CD4-positive, alpha-beta T cell (primary cell): ENCODE results near the gene COA1. TPM values are rescaled to one million over a fixed set of nuclear protein-coding genes. Genes with fewer than 3 reads are reported as not detected.

Experiments
- ATAC-seq: fragments of 200-7000 bp; cut with Tn5 transposase; one replicate; pipeline ENCODE4 v1.10.0; 2022; ENCODE audit warnings: mild to moderate bottlenecking; ENCODE audit not compliant: poor library complexity
- CTCF ChIA-PET: fragments of 350-600 bp; sonication (Branson Sonifier 250); formaldehyde crosslinking; loops from one replicate; lab custom pipeline; 2021; ENCODE audit warnings: antibody characterized with exemption, inconsistent platforms; lab: Charles Lee
- POLR2A ChIA-PET: fragments of 350-600 bp; sonication (Branson Sonifier 250); formaldehyde crosslinking; loops from one replicate; lab custom pipeline; 2021; ENCODE audit warnings: antibody characterized with exemption, inconsistent platforms; lab: Charles Lee
- DNase-seq, 14 experiments: peaks; one replicate each; pipeline ENCODE4 v3.0.0-alpha.2; 2013 to 2020; ENCODE audit warnings: mixed read lengths in 2 of 14
- H3K27ac ChIP-seq, 2 donors: one replicate each; pipeline versions ENCODE4 v1.5.1 to v1.7.0; 2013; ENCODE audit warnings: low read length in 2 of 2, low read depth in 1 of 2, mild to moderate bottlenecking in 1 of 2
- H3K27me3 ChIP-seq, 2 experiments: 1 replicate in 1 of 2; 2 replicates in 1 of 2; pipeline versions ENCODE4 v1.6.1 to v1.7.0; 2013; ENCODE audit warnings: low read length in 2 of 2, control low read depth in 1 of 2, mild to moderate bottlenecking in 1 of 2, moderate library complexity in 1 of 2; ENCODE audit not compliant: insufficient read depth in 2 of 2, control insufficient read depth in 1 of 2
- H3K36me3 ChIP-seq: one replicate; pipeline ENCODE4 v1.6.1; 2013; ENCODE audit warnings: low read length, control low read depth; ENCODE audit not compliant: insufficient read depth
- H3K4me1 ChIP-seq: one replicate; pipeline ENCODE4 v1.6.1; 2013; ENCODE audit warnings: low read length, control low read depth; ENCODE audit not compliant: insufficient read depth
- H3K4me3 ChIP-seq: one replicate; pipeline ENCODE4 v1.5.1; 2013; ENCODE audit warnings: mild to moderate bottlenecking, low read length, moderate library complexity
- H3K9me3 ChIP-seq, 2 experiments: 1 replicate in 1 of 2; 2 replicates in 1 of 2; pipeline versions ENCODE4 v1.6.1 to v1.7.0; 2013; ENCODE audit warnings: low read length in 2 of 2, mild to moderate bottlenecking in 2 of 2, control low read depth in 1 of 2, moderate library complexity in 1 of 2; ENCODE audit not compliant: control insufficient read depth in 1 of 2, insufficient read depth in 1 of 2
- H3K27ac Mint-ChIP-seq: one replicate; pipeline ENCODE4 v1.8.0; 2020; ENCODE audit warnings: mixed read lengths
- H3K27me3 Mint-ChIP-seq: one replicate; pipeline ENCODE4 v1.8.0; 2021; ENCODE audit warnings: mixed read lengths
- H3K36me3 Mint-ChIP-seq: one replicate; pipeline ENCODE4 v1.8.0; 2021; ENCODE audit warnings: low read depth, mixed read lengths
- H3K4me1 Mint-ChIP-seq: one replicate; pipeline ENCODE4 v1.8.0; 2021; ENCODE audit warnings: low read depth, mixed read lengths
- H3K4me3 Mint-ChIP-seq: one replicate; pipeline ENCODE4 v1.8.0; 2020; ENCODE audit warnings: mild to moderate bottlenecking, mixed read lengths
- H3K9me3 Mint-ChIP-seq: one replicate; pipeline ENCODE4 v1.8.0; 2020; ENCODE audit warnings: mixed read lengths
- CTCF ChIP-seq: fragments of 200-600 bp; IDR thresholded peaks from one replicate; pipeline ENCODE4 v1.8.0; 2022; ENCODE audit warnings: antibody characterized with exemption, mild to moderate bottlenecking
- intact Hi-C, 2 experiments: fragments of 100-400 bp; cut with DNase I in 1 of 2; cut with micrococcal nuclease in 1 of 2; formaldehyde crosslinking; loops; one replicate each; pipeline versions ENCODE4 v1.15.1 to v1.9.0; 2023 to 2025; cut with DNase I, micrococcal nuclease
- total RNA-seq, 174 experiments: library from RNA in 2 of 174; stranded (reverse) in 2 of 174; gene quantifications; one replicate each; pipeline ENCODE4 v1.2.3 and lab custom pipeline; 2021 to 2026

The COA1 gene
- total RNA-seq, 2 experiments from 2014 or later: 78.9 to 80.7 TPM

GRCh38 chr7:43666938-43667337, 62.4 kb downstream of the COA1 start:
- intact Hi-C loops: loop anchor here in 1 of 2 experiments (5.0 kb wide), 1 partner anchor 40 kb away; no protein-coding TSS in a partner anchor
- Mint-ChIP-seq H3K4me1 (peaks cover 81% of the 10 kb centered on the region), H3K9me3 (peaks cover 6% of the 10 kb centered on the region), H3K27ac (peak overlapping the region; percentile 86), H3K27me3 (no peaks in the 10 kb centered on the region), H3K4me3 (no peak overlapping the region), H3K36me3 (peaks cover 65% of the 10 kb centered on the region)
- no peak for TF ChIP-seq CTCF
- Histone ChIP-seq H3K27ac (no peak overlapping the region), H3K4me1 (peaks cover 27% of the 10 kb centered on the region), H3K9me3 (peaks cover 0 to 6% of the 10 kb centered on the region in 2 experiments), H3K4me3 (no peak overlapping the region), H3K27me3 (no peaks in the 10 kb centered on the region), H3K36me3 (peaks cover 4% of the 10 kb centered on the region)
- DNase-seq: no peak
- ATAC-seq: no peak
- CTCF ChIA-PET: no interaction called here
- POLR2A ChIA-PET: interaction anchor here (5.3 kb wide), 1 partner anchor 17 kb away, joined by 27 read pairs; no protein-coding TSS in a partner anchor

- DNase-seq: no peak
- no peak for TF ChIP-seq CTCF
- H3K9me3 Mint-ChIP-seq: peaks cover 4% of the 10 kb centered on the region
- H3K27ac ChIP-seq: peak overlapping the region; percentile 9 to 23
- ChIA-PET CTCF (interaction anchor here (2.5 kb wide), 1 partner anchor 82 kb away, joined by 13 read pairs; the partner anchor contains the start of gene STK17A), POLR2A (interaction anchor here (0.6 to 5.3 kb wide), 7 partner anchors 13 to 82 kb away, joined by 3 to 27 read pairs (median 5); partner anchors contain the start of genes COA1 and STK17A)
- no peaks in the 10 kb centered on the region for H3K27me3 ChIP-seq
- peaks cover 57% of the 10 kb centered on the region for H3K36me3 Mint-ChIP-seq
- intact Hi-C loops: loop anchor here (2.0 to 5.0 kb wide), 2 partner anchors 14 to 37 kb away; no protein-coding TSS in a partner anchor
- H3K4me1 Mint-ChIP-seq: peaks cover 75% of the 10 kb centered on the region
- H3K27me3 Mint-ChIP-seq: no peaks in the 10 kb centered on the region
- H3K4me1 ChIP-seq: peaks cover 32% of the 10 kb centered on the region
- peaks cover 6% of the 10 kb centered on the region in 2 experiments for H3K9me3 ChIP-seq
- H3K27ac Mint-ChIP-seq: peak overlapping the region; percentile 84
- ATAC-seq: no peak
- H3K4me3 ChIP-seq: no peak overlapping the region
- peak overlapping the region; percentile 36 for H3K4me3 Mint-ChIP-seq
- H3K36me3 ChIP-seq: peaks cover 4% of the 10 kb centered on the region
Observed at GRCh38 chr7:43664681-43665080, 64.6 kb downstream of the COA1 start.

GRCh38 chr7:43660141-43660540, 69.2 kb downstream of the COA1 start:
- POLR2A ChIA-PET: interaction anchor here (1.2 to 1.7 kb wide), 2 partner anchors 8 to 10 kb away, joined by 6 to 8 read pairs; no protein-coding TSS in a partner anchor
- H3K4me3 Mint-ChIP-seq: no peak overlapping the region
- no peak overlapping the region for H3K27ac ChIP-seq
- H3K36me3 Mint-ChIP-seq: peaks cover 36% of the 10 kb centered on the region
- peaks cover 68% of the 10 kb centered on the region for H3K4me1 Mint-ChIP-seq
- H3K36me3 ChIP-seq: peaks cover 11% of the 10 kb centered on the region
- DNase-seq (no peak), ATAC-seq (no peak)
- no peaks in the 10 kb centered on the region for H3K27me3 Mint-ChIP-seq
- no peaks in the 10 kb centered on the region for H3K9me3 Mint-ChIP-seq
- peaks cover 32% of the 10 kb centered on the region for H3K4me1 ChIP-seq
- H3K4me3 ChIP-seq: no peak overlapping the region
- peak overlapping the region; percentile 89 for H3K27ac Mint-ChIP-seq
- intact Hi-C loops: no loop called here
- peaks cover 0 to 6% of the 10 kb centered on the region in 2 experiments for H3K9me3 ChIP-seq
- TF ChIP-seq CTCF: no peak
- CTCF ChIA-PET: interaction anchor here (0.7 to 1.6 kb wide), 3 partner anchors 9 to 78 kb away, joined by 3 to 6 read pairs (median 3); partner anchors contain the start of gene STK17A
- H3K27me3 ChIP-seq: no peaks in the 10 kb centered on the region
